Mucosa of descending colon (tissue), 3 donors: Measurements from ENCODE around the gene NUTM1. TPM values are rescaled to one million over a fixed set of nuclear protein-coding genes. Genes with fewer than 3 reads are reported as not detected.

ENCODE experiments used
- ATAC-seq: fragments of 200-7000 bp; cut with Tn5 transposase; one replicate; pipeline ENCODE4 v1.9.1; 2020; ENCODE audit warnings: mild to moderate bottlenecking, moderate library complexity
- DNase-seq, 3 donors: peaks; one replicate each; pipeline ENCODE4 v3.0.0-alpha.2; 2020
- H3K36me3 ChIP-seq: fragments of 200-600 bp; one replicate; pipeline ENCODE4 v1.8.0; 2021; ENCODE audit warnings: low read depth, mild to moderate bottlenecking
- H3K4me1 ChIP-seq: fragments of 200-600 bp; one replicate; pipeline ENCODE4 v1.8.0; 2021; ENCODE audit warnings: low read depth, mild to moderate bottlenecking
- H3K4me3 ChIP-seq: fragments of 200-600 bp; one replicate; pipeline ENCODE4 v1.8.0; 2021; ENCODE audit warnings: mild to moderate bottlenecking
- H3K9me3 ChIP-seq: fragments of 200-600 bp; one replicate; pipeline ENCODE4 v1.8.0; 2021; ENCODE audit warnings: mild to moderate bottlenecking
- CTCF ChIP-seq: fragments of 200-600 bp; IDR thresholded peaks from one replicate; pipeline ENCODE4 v1.8.0; 2022; ENCODE audit warnings: antibody characterized with exemption, mild to moderate bottlenecking
- intact Hi-C, 2 donors: fragments of 100-400 bp; cut with DNase I in 1 of 2; cut with micrococcal nuclease in 1 of 2; formaldehyde crosslinking; loops; one replicate each; pipeline versions ENCODE4 v1.11.0 to v1.11.1; 2022; cut with DNase I, micrococcal nuclease
- total RNA-seq, 3 donors: library from RNA; stranded (reverse); fragmentation: NEBNext Ultra II Directional in 2 of 3; extraction: Animal tissue kit (Norgen Biotek cat#: 25700) in 2 of 3; gene quantifications; one replicate each; pipeline versions ENCODE4 v1.2.1 to v1.2.4, GENCODE V29; 2021 to 2023
- donor health status: DM: no; HTN: no; CAD: no; lungs with moderate emphysema.
- donor health status: DM: no; HTN: no; CAD: no.
- donor health status: DM: no; HTN: yes; CAD: no.

NUTM1 gene
- total RNA-seq, 3 donors from 2014 or later = not detected

GRCh38 chr15:34358367-34358766, 15.3 kb downstream of the NUTM1 start:
- H3K4me3 ChIP-seq = no peak overlapping the region
- intact Hi-C loops = no loop called here
- peaks cover 22% of the 10 kb centered on the region for H3K4me1 ChIP-seq
- DNase-seq (no peak), ATAC-seq (no peak)
- H3K9me3 ChIP-seq = no peaks in the 10 kb centered on the region
- TF ChIP-seq CTCF = no peak
- H3K36me3 ChIP-seq = no peaks in the 10 kb centered on the region

GRCh38 chr15:34358948-34359347, 15.8 kb downstream of the NUTM1 start:
- H3K9me3 ChIP-seq = no peaks in the 10 kb centered on the region
- ATAC-seq (no peak), DNase-seq (no peak)
- peaks cover 25% of the 10 kb centered on the region for H3K4me1 ChIP-seq
- no peak overlapping the region for H3K4me3 ChIP-seq
- intact Hi-C loops = no loop called here
- TF ChIP-seq CTCF = no peak
- H3K36me3 ChIP-seq = no peaks in the 10 kb centered on the region

- Histone ChIP-seq H3K9me3 (no peaks in the 10 kb centered on the region), H3K4me3 (no peak overlapping the region), H3K36me3 (no peaks in the 10 kb centered on the region), H3K4me1 (peaks cover 26% of the 10 kb centered on the region)
- ATAC-seq (peak; percentile 69), DNase-seq (peak in 2 of 3 donors; percentile 32 to 58)
- TF ChIP-seq CTCF = no peak
- intact Hi-C loops = no loop called here
These were observed 16.3 kb downstream of the NUTM1 start for GRCh38 chr15:34359416-34359815.

GRCh38 chr15:34360298-34360697, 17.2 kb downstream of the NUTM1 start:
- no peak for ATAC-seq
- TF ChIP-seq CTCF = no peak
- Histone ChIP-seq H3K4me1 (peaks cover 35% of the 10 kb centered on the region), H3K9me3 (no peaks in the 10 kb centered on the region), H3K4me3 (no peak overlapping the region), H3K36me3 (no peaks in the 10 kb centered on the region)
- no peak for DNase-seq
- intact Hi-C loops = no loop called here

GRCh38 chr15:34361278-34361677, 18.2 kb downstream of the NUTM1 start:
- ATAC-seq = no peak
- TF ChIP-seq CTCF = no peak
- DNase-seq = no peak
- Histone ChIP-seq H3K9me3 (no peaks in the 10 kb centered on the region), H3K36me3 (no peaks in the 10 kb centered on the region), H3K4me3 (no peak overlapping the region), H3K4me1 (peaks cover 43% of the 10 kb centered on the region)
- intact Hi-C loops = no loop called here
